ENCODE data around the gene SEPHS1. TPM values are rescaled to one million over a fixed set of nuclear protein-coding genes. Genes with fewer than 3 reads are reported as not detected.

Gene SEPHS1
- total RNA-seq, 1 experiment from 2014 or later = 509 TPM

DNA sequence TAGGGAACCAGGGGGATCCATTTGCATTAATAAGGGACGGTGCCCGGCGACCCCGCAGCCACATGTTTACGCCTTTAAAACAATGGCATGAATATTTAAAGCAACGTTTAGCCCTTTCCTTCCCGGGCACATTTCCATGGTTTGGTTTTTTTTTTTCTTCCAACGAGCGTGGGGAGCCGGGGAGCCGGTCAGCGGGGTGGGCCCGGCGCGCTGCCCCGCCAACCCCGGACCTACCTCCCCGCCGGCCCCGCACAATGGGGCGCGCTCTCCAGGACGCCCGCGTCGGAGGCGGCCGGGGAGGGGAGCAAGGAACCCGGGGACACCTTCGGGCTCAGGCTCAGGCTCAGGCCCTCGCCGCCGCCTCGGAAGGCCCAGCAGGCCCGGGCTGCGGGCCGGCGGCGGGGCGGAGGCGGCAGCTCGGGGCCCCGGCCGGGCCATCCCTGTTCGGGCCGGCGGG is 1.0 kb downstream of the SEPHS1 start (continued):
- TF ChIP-seq, protein P1, sequence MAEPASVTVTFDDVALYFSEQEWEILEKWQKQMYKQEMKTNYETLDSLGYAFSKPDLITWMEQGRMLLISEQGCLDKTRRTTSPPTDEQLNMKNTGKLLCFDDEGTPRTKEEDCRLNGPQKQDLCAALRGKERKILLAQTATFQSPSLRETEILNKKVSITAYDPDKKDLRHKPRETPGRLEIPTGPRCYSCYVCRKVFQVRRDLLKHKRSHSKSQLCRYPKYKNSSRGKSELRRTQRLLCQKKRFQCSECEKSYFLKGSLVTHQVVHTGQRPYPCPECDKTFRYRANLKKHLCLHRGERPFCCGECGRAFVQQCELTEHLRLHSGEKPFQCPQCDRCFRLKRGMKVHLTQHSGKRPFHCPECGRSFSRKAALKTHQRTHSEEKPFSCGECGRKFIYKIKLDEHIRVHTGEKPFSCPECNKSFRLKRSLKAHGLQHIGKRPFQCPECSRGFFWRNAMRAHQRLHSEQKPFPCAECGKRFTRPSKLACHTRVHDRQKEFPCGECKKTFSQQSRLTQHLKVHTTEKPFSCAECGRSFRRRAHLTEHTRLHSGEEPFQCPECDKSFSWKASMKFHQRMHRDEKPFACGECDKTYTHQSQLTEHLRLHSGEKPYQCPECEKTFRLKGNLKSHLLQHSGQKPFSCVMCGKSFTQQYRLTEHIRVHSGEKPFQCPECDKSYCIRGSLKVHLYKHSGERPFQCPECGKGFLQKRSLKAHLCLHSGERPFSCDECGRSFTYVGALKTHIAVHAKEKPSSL (CRISPR knock-in tag; conservative IDR thresholded peaks at IDR 0.05) = no peak
- TF ChIP-seq, protein P2, sequence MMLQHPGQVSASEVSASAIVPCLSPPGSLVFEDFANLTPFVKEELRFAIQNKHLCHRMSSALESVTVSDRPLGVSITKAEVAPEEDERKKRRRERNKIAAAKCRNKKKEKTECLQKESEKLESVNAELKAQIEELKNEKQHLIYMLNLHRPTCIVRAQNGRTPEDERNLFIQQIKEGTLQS (CRISPR knock-in tag; conservative IDR thresholded peaks at IDR 0.05) = no peak
- TF ChIP-seq, protein P3, sequence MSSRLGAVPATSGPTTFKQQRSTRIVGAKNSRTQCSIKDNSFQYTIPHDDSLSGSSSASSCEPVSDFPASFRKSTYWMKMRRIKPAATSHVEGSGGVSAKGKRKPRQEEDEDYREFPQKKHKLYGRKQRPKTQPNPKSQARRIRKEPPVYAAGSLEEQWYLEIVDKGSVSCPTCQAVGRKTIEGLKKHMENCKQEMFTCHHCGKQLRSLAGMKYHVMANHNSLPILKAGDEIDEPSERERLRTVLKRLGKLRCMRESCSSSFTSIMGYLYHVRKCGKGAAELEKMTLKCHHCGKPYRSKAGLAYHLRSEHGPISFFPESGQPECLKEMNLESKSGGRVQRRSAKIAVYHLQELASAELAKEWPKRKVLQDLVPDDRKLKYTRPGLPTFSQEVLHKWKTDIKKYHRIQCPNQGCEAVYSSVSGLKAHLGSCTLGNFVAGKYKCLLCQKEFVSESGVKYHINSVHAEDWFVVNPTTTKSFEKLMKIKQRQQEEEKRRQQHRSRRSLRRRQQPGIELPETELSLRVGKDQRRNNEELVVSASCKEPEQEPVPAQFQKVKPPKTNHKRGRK (CRISPR knock-in tag; IDR thresholded peaks at IDR 0.05; ENCODE audit: borderline replicate concordance) = no peak
- TF ChIP-seq FOXJ3 (CRISPR knock-in tag; IDR thresholded peaks at IDR 0.05; ENCODE audit: borderline replicate concordance) = no peak
- no peak for TF ChIP-seq GRHL2 (CRISPR knock-in tag; IDR thresholded peaks at IDR 0.05; ENCODE audit: insufficient replicate concordance, severe bottlenecking)
- TF ChIP-seq TCF7 (CRISPR knock-in tag; IDR thresholded peaks at IDR 0.05; ENCODE audit: low read depth) = no peak
- no peak for TF ChIP-seq OVOL2 (CRISPR knock-in tag; IDR thresholded peaks at IDR 0.05; ENCODE audit: borderline replicate concordance)
- TF ChIP-seq TEAD4 (CRISPR knock-in tag; IDR thresholded peaks at IDR 0.05) = no peak
- TF ChIP-seq PRRX2 (CRISPR knock-in tag; IDR thresholded peaks at IDR 0.05) = 0 out of 2 replicates have a peak, but pooled peaks have one; percentile 26
- TF ChIP-seq ZNF263 (CRISPR knock-in tag; IDR thresholded peaks at IDR 0.05; ENCODE audit: low read depth) = no peak
- peak; percentile 81 for TF ChIP-seq ZNF423 (CRISPR knock-in tag; IDR thresholded peaks at IDR 0.05)

DNA sequence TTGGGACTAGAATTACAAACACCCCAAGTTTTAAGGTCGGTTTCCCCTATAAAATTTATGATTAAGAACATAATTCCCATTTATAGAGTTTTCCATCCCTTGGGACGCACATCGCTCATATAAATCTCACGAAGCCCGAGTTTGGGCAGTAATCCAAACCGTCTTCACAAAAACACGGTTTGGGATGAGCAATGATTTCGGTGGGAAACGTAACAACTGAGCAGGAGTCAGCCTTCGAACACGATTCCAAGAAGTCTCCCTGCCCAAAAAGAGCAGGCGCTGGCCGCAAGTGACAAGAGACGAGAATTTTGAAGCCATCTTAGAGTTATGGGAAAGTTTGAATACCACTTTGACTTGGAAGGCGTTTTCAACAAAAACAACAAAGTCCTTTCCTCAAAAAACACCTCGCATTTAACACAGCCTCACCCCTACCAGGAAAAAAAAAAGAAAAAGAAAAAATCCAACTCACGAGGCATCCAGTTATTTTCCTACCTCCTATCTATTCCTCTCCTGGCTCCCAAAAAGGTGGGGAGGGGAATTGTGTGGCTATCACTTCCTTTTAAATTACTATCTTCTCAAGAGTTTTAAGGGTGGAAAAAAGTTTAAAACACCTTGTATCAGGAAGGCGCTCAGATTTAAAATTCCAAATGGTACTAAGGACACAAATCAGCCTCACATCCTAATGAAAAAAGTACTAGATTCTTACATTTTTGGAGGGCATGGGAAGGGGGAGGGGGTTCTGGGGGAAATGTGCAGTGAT is 1.6 kb downstream of the SEPHS1 start:
- H3K36me3 Mint-ChIP-seq = peaks cover 36% of the 10 kb centered on the region
- ChIA-PET CTCF (no interaction called here), POLR2A (no interaction called here)
- TF ChIP-seq, protein P4, sequence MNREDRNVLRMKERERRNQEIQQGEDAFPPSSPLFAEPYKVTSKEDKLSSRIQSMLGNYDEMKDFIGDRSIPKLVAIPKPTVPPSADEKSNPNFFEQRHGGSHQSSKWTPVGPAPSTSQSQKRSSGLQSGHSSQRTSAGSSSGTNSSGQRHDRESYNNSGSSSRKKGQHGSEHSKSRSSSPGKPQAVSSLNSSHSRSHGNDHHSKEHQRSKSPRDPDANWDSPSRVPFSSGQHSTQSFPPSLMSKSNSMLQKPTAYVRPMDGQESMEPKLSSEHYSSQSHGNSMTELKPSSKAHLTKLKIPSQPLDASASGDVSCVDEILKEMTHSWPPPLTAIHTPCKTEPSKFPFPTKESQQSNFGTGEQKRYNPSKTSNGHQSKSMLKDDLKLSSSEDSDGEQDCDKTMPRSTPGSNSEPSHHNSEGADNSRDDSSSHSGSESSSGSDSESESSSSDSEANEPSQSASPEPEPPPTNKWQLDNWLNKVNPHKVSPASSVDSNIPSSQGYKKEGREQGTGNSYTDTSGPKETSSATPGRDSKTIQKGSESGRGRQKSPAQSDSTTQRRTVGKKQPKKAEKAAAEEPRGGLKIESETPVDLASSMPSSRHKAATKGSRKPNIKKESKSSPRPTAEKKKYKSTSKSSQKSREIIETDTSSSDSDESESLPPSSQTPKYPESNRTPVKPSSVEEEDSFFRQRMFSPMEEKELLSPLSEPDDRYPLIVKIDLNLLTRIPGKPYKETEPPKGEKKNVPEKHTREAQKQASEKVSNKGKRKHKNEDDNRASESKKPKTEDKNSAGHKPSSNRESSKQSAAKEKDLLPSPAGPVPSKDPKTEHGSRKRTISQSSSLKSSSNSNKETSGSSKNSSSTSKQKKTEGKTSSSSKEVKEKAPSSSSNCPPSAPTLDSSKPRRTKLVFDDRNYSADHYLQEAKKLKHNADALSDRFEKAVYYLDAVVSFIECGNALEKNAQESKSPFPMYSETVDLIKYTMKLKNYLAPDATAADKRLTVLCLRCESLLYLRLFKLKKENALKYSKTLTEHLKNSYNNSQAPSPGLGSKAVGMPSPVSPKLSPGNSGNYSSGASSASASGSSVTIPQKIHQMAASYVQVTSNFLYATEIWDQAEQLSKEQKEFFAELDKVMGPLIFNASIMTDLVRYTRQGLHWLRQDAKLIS (CRISPR knock-in tag; IDR thresholded peaks at IDR 0.05; ENCODE audit: borderline replicate concordance) = no peak
- no peak for TF ChIP-seq NR2C2 (CRISPR knock-in tag; IDR thresholded peaks at IDR 0.05)
- no peak for TF ChIP-seq ZNF423 (CRISPR knock-in tag; IDR thresholded peaks at IDR 0.05)
- TF ChIP-seq ZNF121 (CRISPR knock-in tag; IDR thresholded peaks at IDR 0.05) = no peak
- TF ChIP-seq, protein P5, sequence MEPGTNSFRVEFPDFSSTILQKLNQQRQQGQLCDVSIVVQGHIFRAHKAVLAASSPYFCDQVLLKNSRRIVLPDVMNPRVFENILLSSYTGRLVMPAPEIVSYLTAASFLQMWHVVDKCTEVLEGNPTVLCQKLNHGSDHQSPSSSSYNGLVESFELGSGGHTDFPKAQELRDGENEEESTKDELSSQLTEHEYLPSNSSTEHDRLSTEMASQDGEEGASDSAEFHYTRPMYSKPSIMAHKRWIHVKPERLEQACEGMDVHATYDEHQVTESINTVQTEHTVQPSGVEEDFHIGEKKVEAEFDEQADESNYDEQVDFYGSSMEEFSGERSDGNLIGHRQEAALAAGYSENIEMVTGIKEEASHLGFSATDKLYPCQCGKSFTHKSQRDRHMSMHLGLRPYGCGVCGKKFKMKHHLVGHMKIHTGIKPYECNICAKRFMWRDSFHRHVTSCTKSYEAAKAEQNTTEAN (CRISPR knock-in tag; IDR thresholded peaks at IDR 0.05) = no peak
- ATAC-seq (no peak), DNase-seq (ENCODE audit: low spot score) (no peak)
- H3K27me3 Mint-ChIP-seq (ENCODE audit: low read depth) = no peaks in the 10 kb centered on the region; the same call in 1 of the 2 replicates
- peak overlapping the region; percentile 81 for H3K4me3 Mint-ChIP-seq
- peak overlapping the region; percentile 95 for H3K27ac Mint-ChIP-seq
- H3K4me1 Mint-ChIP-seq = peaks cover 62% of the 10 kb centered on the region
- H3K9me3 Mint-ChIP-seq = no peaks in the 10 kb centered on the region
